ENCODE data around the gene CEACAM4. TPM values are rescaled to one million over a fixed set of nuclear protein-coding genes. Genes with fewer than 3 reads are reported as not detected.
"Not testable (repeated sequence)": the region's sequence is repeated elsewhere in the genome, so short reads cannot be mapped to it uniquely, and the experiment has no call there.

CEACAM4 gene
- total RNA-seq, 1 experiment from 2014 or later = not detected

- no peak for DNase-seq (ENCODE audit: low read depth, low spot score)
- in situ Hi-C loops (cut with HindIII; ENCODE audit: low pct_unique_long_range_greater_than_20kb, low sequenced_read_pairs) = no loop called here
These were observed 34.8 kb downstream of the CEACAM4 start for GRCh38 chr19:41591951-41592562.

DNA sequence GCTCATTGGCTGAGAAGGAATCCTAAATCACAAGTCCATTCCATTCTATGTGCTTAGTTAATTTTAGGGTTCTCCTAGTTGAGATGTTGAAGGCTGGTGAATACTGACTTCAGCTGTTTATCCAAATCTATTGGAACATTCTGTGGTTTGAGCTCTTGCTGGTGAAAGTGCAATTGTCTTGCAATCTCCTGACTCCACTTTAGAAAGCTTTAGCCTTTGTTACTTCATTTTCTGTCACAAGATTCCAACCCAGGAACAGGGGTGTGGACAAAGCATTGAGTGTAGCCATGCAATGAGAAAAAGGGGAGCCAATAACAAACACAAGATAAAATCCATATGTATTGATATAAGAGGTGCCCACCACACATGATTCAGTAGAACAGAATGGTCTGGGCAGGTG lies 35.9 kb downstream of the CEACAM4 start:
- DNase-seq (ENCODE audit: low read depth, low spot score) = no peak

GRCh38 chr19:41589371-41589770 lies 37.5 kb downstream of the CEACAM4 start:
- in situ Hi-C loops (cut with HindIII; ENCODE audit: low pct_unique_long_range_greater_than_20kb, low sequenced_read_pairs) = no loop called here

More for the DNA sequence above, 35.9 kb downstream of the CEACAM4 start:
- in situ Hi-C loops (cut with HindIII; ENCODE audit: low pct_unique_long_range_greater_than_20kb, low sequenced_read_pairs) = no loop called here

GRCh38 chr19:41588497-41589209 lies 38.2 kb downstream of the CEACAM4 start:
- in situ Hi-C loops (cut with HindIII; ENCODE audit: low pct_unique_long_range_greater_than_20kb, low sequenced_read_pairs) = no loop called here
- DNase-seq (ENCODE audit: low read depth, low spot score) = peak; percentile 21

More at GRCh38 chr19:41589371-41589770, 37.5 kb downstream of the CEACAM4 start:
- no peak for DNase-seq (ENCODE audit: low read depth, low spot score)

DNA sequence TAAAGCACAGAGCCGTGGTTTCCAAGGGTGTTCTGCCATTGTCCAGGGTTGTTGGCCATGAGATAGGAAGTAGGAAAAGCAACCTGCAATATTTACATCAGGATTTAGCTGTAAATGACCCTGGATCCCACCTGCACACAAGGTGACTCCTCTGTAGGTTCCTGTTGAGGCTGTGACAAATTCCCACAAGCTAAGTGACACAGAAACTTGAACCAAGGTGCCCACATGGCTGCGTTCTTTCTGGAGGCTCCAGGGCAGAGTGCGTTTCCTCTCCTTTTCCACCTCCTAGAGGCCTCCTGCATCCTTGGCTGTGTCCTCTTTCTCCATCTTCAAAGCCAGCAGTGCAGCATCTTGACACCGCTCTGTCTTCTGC lies 39.0 kb downstream of the CEACAM4 start:
- no peak for DNase-seq (ENCODE audit: low read depth, low spot score)
- in situ Hi-C loops (cut with HindIII; ENCODE audit: low pct_unique_long_range_greater_than_20kb, low sequenced_read_pairs) = no loop called here

GRCh38 chr19:41587101-41587837 lies 39.6 kb downstream of the CEACAM4 start:
- in situ Hi-C loops (cut with HindIII; ENCODE audit: low pct_unique_long_range_greater_than_20kb, low sequenced_read_pairs) = no loop called here
- no peak for DNase-seq (ENCODE audit: low read depth, low spot score)

- in situ Hi-C loops (cut with HindIII; ENCODE audit: low pct_unique_long_range_greater_than_20kb, low sequenced_read_pairs) = no loop called here
- DNase-seq (ENCODE audit: low read depth, low spot score) = no peak
These were observed 40.8 kb downstream of the CEACAM4 start for GRCh38 chr19:41586064-41586463.

DNA sequence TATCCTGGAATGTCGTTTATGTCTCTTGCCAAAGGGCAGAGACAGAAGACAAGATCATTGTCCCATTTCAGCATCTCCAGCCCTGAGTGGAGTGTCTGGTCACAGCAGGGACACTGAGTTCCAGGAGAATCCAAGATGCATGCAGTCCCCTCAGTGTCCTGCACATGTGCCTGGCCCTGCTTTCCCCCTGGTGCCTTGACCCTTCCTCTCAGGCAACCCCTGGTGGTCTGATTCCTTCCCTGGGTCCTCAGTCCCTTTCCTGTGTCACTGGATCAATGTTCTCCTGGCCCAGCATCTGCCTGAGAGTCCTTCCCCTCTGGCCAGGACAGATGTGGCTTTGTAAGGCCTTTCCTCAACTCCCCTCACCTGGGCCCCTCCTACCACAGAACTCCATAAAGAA lies 41.9 kb downstream of the CEACAM4 start:
- in situ Hi-C loops (cut with HindIII; ENCODE audit: low pct_unique_long_range_greater_than_20kb, low sequenced_read_pairs) = no loop called here
- no peak for DNase-seq (ENCODE audit: low read depth, low spot score)

DNA sequence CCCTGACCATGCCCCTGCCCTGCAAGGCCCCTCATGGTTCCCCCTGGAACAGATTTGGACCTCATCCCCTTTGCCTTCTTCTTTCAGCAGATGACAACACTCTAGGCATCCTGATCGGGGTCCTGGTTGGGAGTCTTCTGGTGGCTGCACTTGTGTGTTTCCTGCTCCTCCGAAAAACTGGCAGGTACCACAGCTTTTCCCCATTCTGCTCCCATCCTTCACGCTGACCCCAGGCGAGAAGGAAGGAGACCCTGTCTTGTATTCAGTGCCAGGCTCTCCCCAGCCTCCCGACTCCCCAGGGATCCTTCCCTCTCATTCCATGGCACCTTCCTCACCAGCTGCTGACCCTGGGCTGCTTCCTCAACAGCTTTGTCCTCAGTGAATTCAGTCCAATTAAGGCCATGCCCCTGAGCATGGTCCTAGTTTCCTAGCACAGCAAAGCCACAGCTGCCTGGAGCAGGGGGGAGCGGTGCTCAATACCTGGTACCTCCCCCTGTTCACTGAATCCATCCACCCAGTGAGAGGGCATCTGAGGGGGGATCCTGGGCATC lies 42.5 kb downstream of the CEACAM4 start:
- in situ Hi-C loops (cut with HindIII; ENCODE audit: low pct_unique_long_range_greater_than_20kb, low sequenced_read_pairs) = no loop called here
- no peak for DNase-seq (ENCODE audit: low read depth, low spot score)

- in situ Hi-C loops (cut with HindIII; ENCODE audit: low pct_unique_long_range_greater_than_20kb, low sequenced_read_pairs) = not testable (repeated sequence)
These were observed 44.2 kb downstream of the CEACAM4 start for GRCh38 chr19:41582577-41583182.

GRCh38 chr19:41581068-41581467 lies 45.8 kb downstream of the CEACAM4 start:
- in situ Hi-C loops (cut with HindIII; ENCODE audit: low pct_unique_long_range_greater_than_20kb, low sequenced_read_pairs) = not testable (repeated sequence)

More at GRCh38 chr19:41582577-41583182, 44.2 kb downstream of the CEACAM4 start:
- DNase-seq (ENCODE audit: low read depth, low spot score) = not testable (repeated sequence)

GRCh38 chr19:41578886-41579285 lies 48.0 kb downstream of the CEACAM4 start:
- DNase-seq (ENCODE audit: low read depth, low spot score) = no peak
- in situ Hi-C loops (cut with HindIII; ENCODE audit: low pct_unique_long_range_greater_than_20kb, low sequenced_read_pairs) = no loop called here

More at GRCh38 chr19:41581068-41581467, 45.8 kb downstream of the CEACAM4 start:
- DNase-seq (ENCODE audit: low read depth, low spot score) = not testable (repeated sequence)

GRCh38 chr19:41577833-41578232 lies 49.0 kb downstream of the CEACAM4 start:
- no peak for DNase-seq (ENCODE audit: low read depth, low spot score)
- in situ Hi-C loops (cut with HindIII; ENCODE audit: low pct_unique_long_range_greater_than_20kb, low sequenced_read_pairs) = no loop called here

- no peak for DNase-seq (ENCODE audit: low read depth, low spot score)
- in situ Hi-C loops (cut with HindIII; ENCODE audit: low pct_unique_long_range_greater_than_20kb, low sequenced_read_pairs) = no loop called here
These were observed 49.6 kb downstream of the CEACAM4 start for GRCh38 chr19:41577144-41577830.

GRCh38 chr19:41575998-41576397 lies 50.9 kb downstream of the CEACAM4 start, which contains the start of gene CEACAM21:
Gene CEACAM21, plus strand, starts transcription at chr19:41576166. Its CDS starts 109 bp downstream, at chr19:41576275.
- in situ Hi-C loops (cut with HindIII; ENCODE audit: low pct_unique_long_range_greater_than_20kb, low sequenced_read_pairs) = no loop called here

GRCh38 chr19:41570639-41571112 lies 56.2 kb downstream of the CEACAM4 start:
- in situ Hi-C loops (cut with HindIII; ENCODE audit: low pct_unique_long_range_greater_than_20kb, low sequenced_read_pairs) = no loop called here
- DNase-seq (ENCODE audit: low read depth, low spot score) = peak; percentile 78

More at GRCh38 chr19:41575998-41576397, 50.9 kb downstream of the CEACAM4 start, which contains the start of gene CEACAM21:
- peak; percentile 8 for DNase-seq (ENCODE audit: low read depth, low spot score)

- no peak for DNase-seq (ENCODE audit: low read depth, low spot score)
- in situ Hi-C loops (cut with HindIII; ENCODE audit: low pct_unique_long_range_greater_than_20kb, low sequenced_read_pairs) = no loop called here
These were observed 56.7 kb downstream of the CEACAM4 start for GRCh38 chr19:41570179-41570578.

All from SK-MEL-5 (cell line).